ENCODE measurements around the gene NMNAT2. TPM values are rescaled to one million over a fixed set of nuclear protein-coding genes. Genes with fewer than 3 reads are reported as not detected.

The NMNAT2 gene
- total RNA-seq, 6 experiments from 2014 or later: 20.2 to 31.4 (median 23.8) TPM

DNA sequence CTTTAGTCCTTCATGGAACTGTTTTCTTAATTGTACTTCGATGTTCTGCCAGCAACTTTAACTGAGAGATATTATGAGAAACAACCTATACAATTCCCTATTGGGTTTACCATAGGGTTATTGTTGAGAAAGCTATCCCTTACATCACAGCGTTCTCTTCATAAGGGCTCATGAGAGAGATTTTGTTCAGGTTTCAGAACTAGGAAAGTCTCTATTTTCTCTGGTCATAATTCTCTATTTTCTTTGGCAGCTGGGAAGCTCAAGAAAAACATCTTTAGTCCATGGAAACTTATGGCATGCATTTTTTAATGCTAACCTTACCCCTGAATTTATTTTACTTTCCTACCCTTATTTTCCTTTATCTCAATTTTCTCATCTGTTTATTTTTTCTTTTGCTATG lies 38.2 kb downstream of the NMNAT2 start:
- Mint-ChIP-seq H3K27ac (no peak overlapping the region), H3K9me3 (no peaks in the 10 kb centered on the region), H3K27me3 (ENCODE audit: insufficient read depth) (peaks cover 5% of the 10 kb centered on the region), H3K4me3 (no peak overlapping the region), H3K4me1 (ENCODE audit: low read depth) (no peaks in the 10 kb centered on the region), H3K36me3 (ENCODE audit: low read depth) (no peaks in the 10 kb centered on the region)
- no peak for DNase-seq
- no peak for TF ChIP-seq CTCF (IDR thresholded peaks at IDR 0.05)

DNA sequence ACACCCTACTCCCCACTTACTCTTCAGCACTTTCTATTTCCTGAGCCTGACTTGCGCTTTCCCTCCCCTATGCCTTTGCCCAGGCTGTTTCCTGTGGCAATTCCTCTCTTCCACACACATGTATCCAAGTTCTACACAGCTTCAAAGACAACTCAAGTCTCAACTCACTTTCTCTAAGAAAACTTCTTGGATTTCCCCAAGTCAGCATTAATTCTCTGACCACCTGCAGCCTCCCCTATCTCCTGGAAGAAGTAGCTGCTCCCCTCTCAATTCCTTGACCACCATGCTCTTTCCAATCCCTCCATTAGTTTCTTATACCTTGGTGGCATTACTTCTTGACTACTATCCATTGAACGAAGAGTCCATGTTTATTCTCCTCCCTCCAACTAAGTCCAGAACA lies 42.8 kb downstream of the NMNAT2 start:
- Mint-ChIP-seq H3K4me3 (no peak overlapping the region), H3K36me3 (ENCODE audit: low read depth) (no peaks in the 10 kb centered on the region), H3K4me1 (ENCODE audit: low read depth) (no peaks in the 10 kb centered on the region), H3K9me3 (no peaks in the 10 kb centered on the region), H3K27me3 (ENCODE audit: insufficient read depth) (peaks cover 26% of the 10 kb centered on the region), H3K27ac (no peak overlapping the region)
- DNase-seq: no peak
- no peak for TF ChIP-seq CTCF (IDR thresholded peaks at IDR 0.05)

DNA sequence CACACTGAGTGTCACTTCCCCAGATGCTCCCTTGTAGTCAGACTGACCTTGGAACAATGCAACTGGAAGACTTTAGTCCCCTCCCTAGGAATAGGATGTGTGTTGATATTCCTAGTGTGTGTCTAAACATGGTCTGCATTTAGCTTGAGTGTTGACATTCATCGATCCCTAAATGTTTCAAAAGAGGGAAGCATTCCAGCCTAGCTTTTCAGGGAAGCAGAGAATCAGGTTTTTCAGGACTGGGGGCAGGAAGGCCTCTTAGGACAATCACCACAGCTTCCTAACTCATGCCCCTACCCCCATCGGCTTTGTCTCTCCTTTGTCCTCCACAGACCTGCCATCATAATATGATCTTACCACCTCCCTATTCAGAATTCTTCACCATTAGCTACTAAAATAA lies 43.4 kb downstream of the NMNAT2 start:
- TF ChIP-seq CTCF (IDR thresholded peaks at IDR 0.05): no peak
- no peak overlapping the region for H3K4me3 Mint-ChIP-seq
- peaks cover 29% of the 10 kb centered on the region for H3K27me3 Mint-ChIP-seq (ENCODE audit: insufficient read depth)
- no peaks in the 10 kb centered on the region for H3K9me3 Mint-ChIP-seq
- H3K27ac Mint-ChIP-seq: no peak overlapping the region
- no peaks in the 10 kb centered on the region for H3K4me1 Mint-ChIP-seq (ENCODE audit: low read depth)
- no peak for DNase-seq
- H3K36me3 Mint-ChIP-seq (ENCODE audit: low read depth): no peaks in the 10 kb centered on the region

DNA sequence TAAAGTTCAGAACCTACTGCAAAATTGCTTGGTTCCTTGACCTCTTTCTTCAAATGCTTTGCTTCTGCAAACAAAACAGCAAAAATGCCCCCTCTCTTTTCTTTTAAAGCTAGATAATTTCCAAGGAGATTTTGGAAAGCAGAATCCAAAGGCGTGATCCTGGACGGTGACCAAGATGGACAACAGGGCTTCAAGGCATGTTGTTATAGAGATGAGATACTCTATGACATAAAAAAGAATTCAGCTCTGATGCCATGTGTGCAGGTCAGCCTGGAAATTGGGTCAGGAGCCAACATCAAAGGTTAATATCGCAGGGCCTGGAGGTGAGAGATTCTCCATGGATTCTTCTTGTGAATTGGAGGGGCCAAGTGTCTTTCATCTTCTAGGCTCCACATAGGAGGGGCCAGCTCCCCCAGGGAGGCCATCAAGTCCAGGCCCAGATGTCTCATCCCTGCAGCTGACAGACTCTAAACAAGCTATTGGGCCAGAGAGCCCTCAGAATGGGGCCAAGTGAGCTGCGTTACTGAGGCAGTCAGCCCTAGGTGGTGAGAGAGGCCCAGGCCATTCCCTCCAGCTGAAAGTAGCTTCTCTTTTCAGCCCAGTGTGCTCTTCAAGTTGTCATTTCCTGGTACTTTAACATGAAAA lies 45.5 kb downstream of the NMNAT2 start:
- H3K36me3 Mint-ChIP-seq (ENCODE audit: low read depth): no peaks in the 10 kb centered on the region
- peaks cover 40% of the 10 kb centered on the region for H3K27me3 Mint-ChIP-seq (ENCODE audit: insufficient read depth)
- no peak overlapping the region for H3K4me3 Mint-ChIP-seq
- H3K4me1 Mint-ChIP-seq (ENCODE audit: low read depth): no peaks in the 10 kb centered on the region
- H3K9me3 Mint-ChIP-seq: no peaks in the 10 kb centered on the region
- H3K27ac Mint-ChIP-seq: no peak overlapping the region
- no peak for DNase-seq
- no peak for TF ChIP-seq CTCF (IDR thresholded peaks at IDR 0.05)

GRCh38 chr1:183370399-183371058 lies 47.7 kb downstream of the NMNAT2 start:
- Mint-ChIP-seq H3K36me3 (ENCODE audit: low read depth) (no peaks in the 10 kb centered on the region), H3K4me3 (no peak overlapping the region), H3K4me1 (ENCODE audit: low read depth) (0 out of 2 replicates have a peak, but pooled peaks cover 5% of the 10 kb centered on the region)

More at GRCh38 chr1:183370399-183371058, 47.7 kb downstream of the NMNAT2 start:
- DNase-seq: no peak
- Mint-ChIP-seq H3K27ac (no peak overlapping the region), H3K9me3 (no peaks in the 10 kb centered on the region), H3K27me3 (ENCODE audit: insufficient read depth) (peaks cover 42% of the 10 kb centered on the region)
- no peak for TF ChIP-seq CTCF (IDR thresholded peaks at IDR 0.05)
